ENCODE data around the gene KIFC1.

KIFC1 gene

GRCh38 chr6:33404884-33405283 lies 13.3 kb downstream of the KIFC1 start:
- Histone ChIP-seq H3K36me3 (peaks cover 31% of the 10 kb centered on the region), H3K4me1 (ENCODE audit: control insufficient read depth in 1 of 2, insufficient read depth in 1 of 2, low read depth in 1 of 2, low read length in 1 of 2) (peaks cover 7% of the 10 kb centered on the region in 2 experiments), H3K9me3 (no peaks in the 10 kb centered on the region), H3K4me3 (ENCODE audit: low read depth in 1 of 2, low read length in 1 of 2) (no peak overlapping the region), H3K27me3 (no peaks in the 10 kb centered on the region), H3K27ac (no peak overlapping the region)
- TF ChIP-seq, protein P1, sequence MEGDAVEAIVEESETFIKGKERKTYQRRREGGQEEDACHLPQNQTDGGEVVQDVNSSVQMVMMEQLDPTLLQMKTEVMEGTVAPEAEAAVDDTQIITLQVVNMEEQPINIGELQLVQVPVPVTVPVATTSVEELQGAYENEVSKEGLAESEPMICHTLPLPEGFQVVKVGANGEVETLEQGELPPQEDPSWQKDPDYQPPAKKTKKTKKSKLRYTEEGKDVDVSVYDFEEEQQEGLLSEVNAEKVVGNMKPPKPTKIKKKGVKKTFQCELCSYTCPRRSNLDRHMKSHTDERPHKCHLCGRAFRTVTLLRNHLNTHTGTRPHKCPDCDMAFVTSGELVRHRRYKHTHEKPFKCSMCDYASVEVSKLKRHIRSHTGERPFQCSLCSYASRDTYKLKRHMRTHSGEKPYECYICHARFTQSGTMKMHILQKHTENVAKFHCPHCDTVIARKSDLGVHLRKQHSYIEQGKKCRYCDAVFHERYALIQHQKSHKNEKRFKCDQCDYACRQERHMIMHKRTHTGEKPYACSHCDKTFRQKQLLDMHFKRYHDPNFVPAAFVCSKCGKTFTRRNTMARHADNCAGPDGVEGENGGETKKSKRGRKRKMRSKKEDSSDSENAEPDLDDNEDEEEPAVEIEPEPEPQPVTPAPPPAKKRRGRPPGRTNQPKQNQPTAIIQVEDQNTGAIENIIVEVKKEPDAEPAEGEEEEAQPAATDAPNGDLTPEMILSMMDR (IDR thresholded peaks at IDR 0.05), result no peak

GRCh38 chr6:33405386-33405940 lies 13.8 kb downstream of the KIFC1 start:
- Histone ChIP-seq H3K27me3 (no peaks in the 10 kb centered on the region), H3K27ac (no peak overlapping the region), H3K36me3 (peaks cover 31% of the 10 kb centered on the region), H3K4me1 (ENCODE audit: control insufficient read depth in 1 of 2, insufficient read depth in 1 of 2, low read depth in 1 of 2, low read length in 1 of 2) (peaks cover 8% of the 10 kb centered on the region in 2 experiments), H3K4me3 (ENCODE audit: low read depth in 1 of 2, low read length in 1 of 2) (no peak overlapping the region), H3K9me3 (no peaks in the 10 kb centered on the region)
- TF ChIP-seq, protein P1 (IDR thresholded peaks at IDR 0.05), result no peak

- Histone ChIP-seq H3K36me3 (peaks cover 31% of the 10 kb centered on the region), H3K4me1 (ENCODE audit: control insufficient read depth in 1 of 2, insufficient read depth in 1 of 2, low read depth in 1 of 2, low read length in 1 of 2) (peaks cover 8 to 10% of the 10 kb centered on the region in 2 experiments)
Measured at GRCh38 chr6:33406126-33406525, 14.5 kb downstream of the KIFC1 start.

GRCh38 chr6:33407132-33407718 lies 15.6 kb downstream of the KIFC1 start:
- H3K4me3 ChIP-seq (ENCODE audit: low read depth in 1 of 2, low read length in 1 of 2), result no peak overlapping the region
- peaks cover 18% of the 10 kb centered on the region in 2 experiments for H3K4me1 ChIP-seq (ENCODE audit: control insufficient read depth in 1 of 2, insufficient read depth in 1 of 2, low read depth in 1 of 2, low read length in 1 of 2)
- H3K27ac ChIP-seq, result no peak overlapping the region
- no peaks in the 10 kb centered on the region for H3K9me3 ChIP-seq
- peaks cover 28% of the 10 kb centered on the region for H3K36me3 ChIP-seq
- no peaks in the 10 kb centered on the region for H3K27me3 ChIP-seq
- TF ChIP-seq, protein P1 (IDR thresholded peaks at IDR 0.05), result no peak

More at GRCh38 chr6:33406126-33406525, 14.5 kb downstream of the KIFC1 start:
- no peaks in the 10 kb centered on the region for H3K9me3 ChIP-seq
- no peaks in the 10 kb centered on the region for H3K27me3 ChIP-seq
- TF ChIP-seq, protein P1 (IDR thresholded peaks at IDR 0.05), result no peak
- no peak overlapping the region for H3K27ac ChIP-seq
- no peak overlapping the region for H3K4me3 ChIP-seq (ENCODE audit: low read depth in 1 of 2, low read length in 1 of 2)

GRCh38 chr6:33410050-33410710 lies 18.6 kb downstream of the KIFC1 start:
- Histone ChIP-seq H3K36me3 (peaks cover 36% of the 10 kb centered on the region), H3K4me1 (ENCODE audit: control insufficient read depth in 1 of 2, insufficient read depth in 1 of 2, low read depth in 1 of 2, low read length in 1 of 2) (peaks cover 18 to 25% of the 10 kb centered on the region in 2 experiments), H3K9me3 (no peaks in the 10 kb centered on the region), H3K4me3 (ENCODE audit: low read depth in 1 of 2, low read length in 1 of 2) (peak overlapping the region; percentile 75 to 82), H3K27ac (peak overlapping the region; percentile 98), H3K27me3 (no peaks in the 10 kb centered on the region)
- TF ChIP-seq, protein P1 (IDR thresholded peaks at IDR 0.05), result peak; percentile 9
